ENCODE results near the gene EDDM3A. TPM values are rescaled to one million over a fixed set of nuclear protein-coding genes. Genes with fewer than 3 reads are reported as not detected.

Gene EDDM3A
- total RNA-seq, 1 donor from 2014 or later = not detected

DNA sequence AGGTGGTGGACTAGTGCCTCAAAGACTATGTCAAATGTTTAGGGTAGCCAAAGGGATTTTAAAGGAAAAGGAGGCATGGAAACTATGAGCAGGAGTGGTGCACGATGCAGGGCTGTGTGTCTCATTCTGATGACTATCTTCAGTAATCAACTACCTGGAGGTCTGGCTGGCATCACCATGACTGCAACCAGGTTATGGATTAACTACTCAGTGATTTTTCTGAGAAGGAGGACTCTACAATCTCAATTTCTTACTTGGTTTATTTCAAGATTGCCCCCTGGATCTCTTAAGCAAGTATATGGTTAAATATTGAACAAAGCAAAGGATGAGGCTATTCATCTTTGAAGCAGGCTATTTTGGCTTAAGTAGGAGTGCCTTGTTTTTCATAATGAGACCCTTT lies 19.2 kb upstream of the EDDM3A start:
- no peak overlapping the region for H3K4me3 ChIP-seq (ENCODE audit: low read depth, low read length)
- H3K27me3 ChIP-seq (ENCODE audit: control insufficient read depth, insufficient read depth, low read length) = no peaks in the 10 kb centered on the region
- FAIRE-seq (no peak), DNase-seq (ENCODE audit: low read depth) (no peak)
- TF ChIP-seq, protein P1, sequence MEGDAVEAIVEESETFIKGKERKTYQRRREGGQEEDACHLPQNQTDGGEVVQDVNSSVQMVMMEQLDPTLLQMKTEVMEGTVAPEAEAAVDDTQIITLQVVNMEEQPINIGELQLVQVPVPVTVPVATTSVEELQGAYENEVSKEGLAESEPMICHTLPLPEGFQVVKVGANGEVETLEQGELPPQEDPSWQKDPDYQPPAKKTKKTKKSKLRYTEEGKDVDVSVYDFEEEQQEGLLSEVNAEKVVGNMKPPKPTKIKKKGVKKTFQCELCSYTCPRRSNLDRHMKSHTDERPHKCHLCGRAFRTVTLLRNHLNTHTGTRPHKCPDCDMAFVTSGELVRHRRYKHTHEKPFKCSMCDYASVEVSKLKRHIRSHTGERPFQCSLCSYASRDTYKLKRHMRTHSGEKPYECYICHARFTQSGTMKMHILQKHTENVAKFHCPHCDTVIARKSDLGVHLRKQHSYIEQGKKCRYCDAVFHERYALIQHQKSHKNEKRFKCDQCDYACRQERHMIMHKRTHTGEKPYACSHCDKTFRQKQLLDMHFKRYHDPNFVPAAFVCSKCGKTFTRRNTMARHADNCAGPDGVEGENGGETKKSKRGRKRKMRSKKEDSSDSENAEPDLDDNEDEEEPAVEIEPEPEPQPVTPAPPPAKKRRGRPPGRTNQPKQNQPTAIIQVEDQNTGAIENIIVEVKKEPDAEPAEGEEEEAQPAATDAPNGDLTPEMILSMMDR (IDR thresholded peaks at IDR 0.05; ENCODE audit: insufficient read depth, low read length, severe bottlenecking) = no peak
- no peaks in the 10 kb centered on the region for H3K36me3 ChIP-seq (ENCODE audit: control insufficient read depth, insufficient read depth, low read length)

GRCh38 chr14:20730891-20731290 lies 14.8 kb upstream of the EDDM3A start:
- no peaks in the 10 kb centered on the region for H3K27me3 ChIP-seq (ENCODE audit: control insufficient read depth, insufficient read depth, low read length)

GRCh38 chr14:20732477-20732876 lies 13.2 kb upstream of the EDDM3A start:
- H3K4me3 ChIP-seq (ENCODE audit: low read depth, low read length) = no peak overlapping the region
- FAIRE-seq = no peak
- DNase-seq (ENCODE audit: low read depth) = no peak
- TF ChIP-seq, protein P1 (IDR thresholded peaks at IDR 0.05; ENCODE audit: insufficient read depth, low read length, severe bottlenecking) = no peak
- no peaks in the 10 kb centered on the region for H3K36me3 ChIP-seq (ENCODE audit: control insufficient read depth, insufficient read depth, low read length)
- no peaks in the 10 kb centered on the region for H3K27me3 ChIP-seq (ENCODE audit: control insufficient read depth, insufficient read depth, low read length)

More at GRCh38 chr14:20730891-20731290, 14.8 kb upstream of the EDDM3A start:
- no peak overlapping the region for H3K4me3 ChIP-seq (ENCODE audit: low read depth, low read length)
- TF ChIP-seq, protein P1 (IDR thresholded peaks at IDR 0.05; ENCODE audit: insufficient read depth, low read length, severe bottlenecking) = no peak
- no peaks in the 10 kb centered on the region for H3K36me3 ChIP-seq (ENCODE audit: control insufficient read depth, insufficient read depth, low read length)
- no peak for FAIRE-seq
- DNase-seq (ENCODE audit: low read depth) = no peak

- Histone ChIP-seq H3K4me3 (ENCODE audit: low read depth, low read length) (no peak overlapping the region), H3K27me3 (ENCODE audit: control insufficient read depth, insufficient read depth, low read length) (no peaks in the 10 kb centered on the region), H3K36me3 (ENCODE audit: control insufficient read depth, insufficient read depth, low read length) (no peaks in the 10 kb centered on the region)
- FAIRE-seq (no peak), DNase-seq (ENCODE audit: low read depth) (no peak)
- TF ChIP-seq, protein P1 (IDR thresholded peaks at IDR 0.05; ENCODE audit: insufficient read depth, low read length, severe bottlenecking) = no peak
These were observed 12.6 kb upstream of the EDDM3A start for GRCh38 chr14:20732979-20733635.

DNA sequence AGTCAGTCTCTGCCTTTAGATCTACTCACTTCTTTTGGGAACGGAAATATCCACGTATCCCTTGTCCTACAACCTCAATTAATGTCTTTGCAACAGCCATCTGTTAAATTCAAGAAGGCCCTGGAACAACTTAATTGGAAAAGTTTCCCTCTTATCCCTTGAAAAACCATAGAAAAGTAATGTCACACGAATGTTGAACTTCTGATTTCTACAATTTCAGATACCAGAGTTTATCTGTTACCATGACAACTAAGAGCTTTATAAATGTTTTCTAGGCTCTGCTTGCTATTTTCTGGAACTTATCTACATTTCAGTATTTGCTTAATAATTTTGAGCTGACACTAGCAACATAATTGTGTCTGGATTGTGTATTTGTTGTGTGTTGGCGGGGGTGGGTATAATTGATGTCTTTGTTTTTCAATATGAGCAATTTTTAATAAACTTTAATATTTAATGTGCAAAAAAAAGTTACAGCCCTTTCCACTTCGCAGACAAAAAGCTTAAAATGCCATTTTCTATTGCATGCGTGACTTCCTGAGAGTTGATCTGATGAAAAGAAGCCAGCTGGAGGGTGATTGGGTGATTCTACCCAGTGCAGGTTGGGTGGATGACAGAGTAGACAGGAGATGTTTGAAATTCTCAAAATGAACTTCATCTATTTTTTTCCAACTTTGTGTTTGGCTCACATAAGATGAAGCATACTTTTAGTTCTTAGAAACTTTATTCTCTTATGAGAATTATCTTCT lies 11.8 kb upstream of the EDDM3A start:
- TF ChIP-seq, protein P1 (IDR thresholded peaks at IDR 0.05; ENCODE audit: insufficient read depth, low read length, severe bottlenecking) = no peak
- Histone ChIP-seq H3K4me3 (ENCODE audit: low read depth, low read length) (no peak overlapping the region), H3K27me3 (ENCODE audit: control insufficient read depth, insufficient read depth, low read length) (no peaks in the 10 kb centered on the region), H3K36me3 (ENCODE audit: control insufficient read depth, insufficient read depth, low read length) (no peaks in the 10 kb centered on the region)
- FAIRE-seq = no peak
- no peak for DNase-seq (ENCODE audit: low read depth)
